TTC549 (cell line): ENCODE data around the gene MMS19.
"Not testable (repeated sequence)": the region's sequence is repeated elsewhere in the genome, so short reads cannot be mapped to it uniquely, and the experiment has no call there.

Source experiments
- FAIRE-seq: peaks from 2 replicates; lab custom pipeline; 2012; peaks lifted over from hg19 to GRCh38; lab: Jason Lieb, UNC

Gene MMS19

DNA sequence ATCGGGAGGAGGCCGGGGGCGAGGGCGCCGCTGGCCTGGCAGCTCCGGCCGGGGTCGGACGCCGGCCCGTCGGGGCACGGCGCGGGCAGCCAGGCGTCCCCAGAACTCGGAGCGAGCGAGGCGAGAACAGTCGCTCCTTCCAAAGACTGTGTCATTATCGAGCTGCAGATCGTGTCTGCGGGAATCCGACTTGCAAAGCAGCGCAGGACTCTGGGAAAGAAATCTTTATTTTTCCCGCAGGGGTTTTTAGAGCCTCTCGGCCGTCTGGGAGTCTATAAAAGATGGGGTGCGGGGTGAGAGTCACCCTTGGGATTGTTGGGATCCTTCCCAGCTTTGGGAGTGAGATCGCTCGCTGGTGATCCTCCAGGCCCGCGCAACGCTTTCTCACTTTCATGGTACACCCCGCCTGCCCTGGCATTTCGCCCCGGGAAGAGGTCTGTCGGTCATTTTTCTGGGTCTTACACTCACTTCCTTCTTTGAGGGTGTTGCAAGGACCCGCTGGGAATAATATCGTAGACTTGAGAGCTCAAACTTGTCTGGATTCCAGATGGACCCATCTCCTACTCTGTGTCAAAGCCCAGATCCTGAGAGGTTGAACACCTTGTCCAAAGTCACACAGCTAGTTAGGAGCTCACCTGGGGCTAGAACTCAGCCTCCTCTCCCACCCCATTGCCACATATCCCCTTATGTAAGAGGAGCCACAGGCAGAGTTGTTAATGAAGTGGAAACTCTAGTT, 1.5 kb upstream of the MMS19 start:
- no peak for FAIRE-seq

DNA sequence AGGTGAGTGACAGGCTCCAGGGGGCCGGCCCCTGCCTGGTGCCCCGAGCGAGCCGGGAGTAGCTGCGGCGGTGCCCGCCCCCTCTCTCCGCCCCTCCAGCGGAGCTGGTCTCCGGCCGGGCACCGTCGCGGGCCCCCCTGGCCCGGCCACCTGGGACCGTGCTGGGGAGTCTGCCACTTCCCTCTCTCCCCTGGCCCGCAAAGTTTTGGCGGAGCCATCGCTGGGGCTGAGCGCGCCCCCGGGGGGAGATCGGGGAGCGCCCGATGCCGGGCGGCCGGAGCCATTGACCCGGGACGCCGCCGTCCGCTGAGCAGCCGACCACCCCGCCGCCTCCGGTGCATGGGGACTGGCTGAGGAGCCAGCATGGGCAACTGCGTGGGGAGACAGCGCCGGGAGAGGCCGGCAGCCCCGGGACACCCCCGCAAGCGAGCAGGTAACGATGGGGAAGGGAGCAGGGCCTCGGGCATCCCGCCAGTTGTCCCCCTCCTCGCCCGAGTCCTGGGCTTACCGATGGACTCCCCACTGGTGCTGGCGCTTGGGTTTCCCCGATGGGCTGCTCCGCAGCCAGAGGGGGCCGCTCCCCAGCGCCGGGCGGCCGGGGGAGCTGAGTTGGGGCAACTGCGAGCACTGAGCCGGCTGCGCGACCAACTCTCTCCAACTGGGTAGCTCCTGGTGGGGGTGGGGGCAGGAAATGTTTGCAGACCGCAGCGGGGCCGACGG, 779 bp upstream of the MMS19 start, which contains the start of gene UBTD1:
UBTD1 (plus strand) TSS at position 84 of the 720 bp plus-strand sequence; CDS start at position 364, 280 bp downstream.
- no peak for FAIRE-seq

DNA sequence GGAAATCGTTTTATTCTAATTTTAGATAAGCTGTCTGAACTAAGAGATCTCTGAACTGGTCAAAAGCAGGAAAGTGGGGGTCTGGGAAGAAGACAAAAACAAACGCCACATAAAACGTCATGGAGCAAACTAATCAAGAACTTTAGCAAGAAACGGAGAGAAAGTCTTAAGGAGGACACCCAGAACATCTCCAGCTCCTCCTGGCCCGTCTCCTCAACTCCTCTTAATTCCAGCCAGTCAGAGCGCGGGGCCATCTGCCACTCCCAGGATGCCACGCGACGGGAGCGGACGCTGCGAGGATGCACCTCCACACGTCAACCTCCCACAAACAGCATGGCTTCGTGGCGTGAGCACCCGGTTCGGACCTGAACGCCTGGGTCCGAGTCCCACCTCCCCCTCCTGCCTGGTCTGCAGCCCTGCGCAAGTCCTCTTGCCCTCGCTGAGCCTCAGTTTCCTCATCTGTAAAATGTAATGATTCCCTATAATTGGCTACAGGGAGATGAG, 598 bp downstream of the MMS19 start:
- no peak for FAIRE-seq

DNA sequence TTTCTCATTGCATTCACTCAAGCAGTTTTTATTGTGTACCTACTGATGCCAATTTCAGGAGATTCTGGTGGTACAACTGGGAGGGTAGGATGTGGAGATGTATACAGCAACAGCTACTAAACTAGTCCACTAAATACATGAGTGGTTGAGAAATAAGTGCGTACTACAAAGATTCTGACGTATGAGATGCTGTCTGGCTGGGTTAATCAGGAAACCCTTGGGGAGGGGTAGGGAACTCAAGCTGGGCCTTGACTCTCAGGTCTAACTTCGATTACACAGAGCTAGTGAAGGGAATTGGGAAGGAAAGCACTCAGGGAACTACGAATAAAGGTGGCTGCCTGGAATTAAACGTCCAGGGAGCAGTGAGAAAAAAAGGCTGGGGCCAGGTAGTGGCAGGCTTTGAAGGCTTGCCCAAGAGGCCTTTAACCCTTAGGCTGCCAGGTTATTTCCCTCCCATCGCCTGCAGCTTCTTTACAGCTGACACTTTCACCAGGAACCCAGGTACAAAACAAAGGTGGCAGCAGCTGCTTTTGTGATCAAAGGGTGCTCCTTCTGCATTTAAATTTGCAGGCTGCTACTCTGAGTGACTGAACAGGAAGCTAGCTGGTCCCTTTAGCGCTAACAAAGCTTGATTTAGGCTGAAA, 3.2 kb downstream of the MMS19 start:
- no peak for FAIRE-seq

DNA sequence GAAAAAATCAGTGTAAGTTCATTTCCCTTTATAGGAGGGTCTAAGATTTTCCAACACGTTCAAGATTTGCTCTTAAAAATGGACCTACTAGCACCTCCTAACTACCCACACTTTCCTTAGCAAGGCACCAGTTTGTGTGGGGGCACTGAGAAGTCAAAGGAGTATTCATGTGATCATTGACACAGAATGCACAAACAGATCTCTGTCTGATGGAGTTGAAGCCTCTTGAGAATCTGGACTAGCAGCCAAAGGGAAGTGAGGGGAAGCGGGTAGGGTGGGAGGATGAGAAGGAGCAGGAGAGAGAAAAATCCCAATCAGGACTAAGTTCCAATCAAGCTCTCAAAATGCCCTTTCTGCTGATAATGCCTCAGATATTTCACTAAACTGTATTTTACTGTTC, 4.1 kb downstream of the MMS19 start:
- no peak for FAIRE-seq

DNA sequence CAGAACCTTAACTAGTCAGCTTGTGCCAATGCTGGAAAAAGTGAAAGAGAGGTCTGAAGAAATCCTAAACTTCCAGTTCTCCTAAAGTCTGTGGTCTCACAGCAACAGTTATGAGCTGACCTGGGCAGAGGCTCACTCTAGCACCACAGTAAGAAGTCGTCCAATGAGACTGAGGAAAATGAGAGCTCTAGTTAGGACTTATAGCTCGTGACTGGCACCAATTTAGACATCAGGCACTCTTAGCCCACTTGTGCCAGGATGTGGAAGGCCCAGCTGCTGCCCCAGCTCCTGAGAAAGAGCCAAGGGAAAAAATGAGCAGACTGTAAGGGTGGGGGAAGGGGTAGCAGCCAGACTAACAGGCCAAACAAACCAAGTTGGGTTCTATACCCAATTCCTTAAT, 7.6 kb downstream of the MMS19 start:
- FAIRE-seq = no peak

DNA sequence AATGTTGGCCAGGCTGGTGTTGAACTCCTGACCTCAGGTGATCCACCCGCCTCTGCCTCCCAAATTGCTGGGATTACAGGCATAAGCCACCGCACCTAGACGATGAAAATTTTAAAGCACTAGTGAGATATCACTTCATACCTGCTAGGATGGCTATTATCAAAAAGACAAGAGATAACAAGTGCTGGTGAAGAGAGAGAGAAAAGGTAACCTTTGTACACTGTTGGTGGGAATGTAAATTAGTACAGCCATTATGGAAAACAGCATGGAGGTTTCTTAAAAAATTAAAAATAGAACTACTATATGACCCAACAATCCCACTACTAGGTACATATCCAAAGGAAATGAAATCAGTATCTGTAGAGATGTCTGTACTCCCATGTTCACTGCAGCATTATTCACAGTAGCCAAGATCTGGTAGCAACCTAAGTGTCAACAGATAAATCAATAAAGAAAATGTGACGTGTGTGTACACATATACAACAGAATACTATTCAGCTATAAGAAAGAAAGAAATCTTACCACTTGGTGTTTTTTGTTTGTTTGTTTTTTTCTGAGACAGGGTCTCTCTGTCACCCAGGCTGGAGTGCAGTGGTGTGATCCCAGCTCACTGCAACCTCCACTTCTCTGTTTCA, 12.5 kb downstream of the MMS19 start:
- no peak for FAIRE-seq

DNA sequence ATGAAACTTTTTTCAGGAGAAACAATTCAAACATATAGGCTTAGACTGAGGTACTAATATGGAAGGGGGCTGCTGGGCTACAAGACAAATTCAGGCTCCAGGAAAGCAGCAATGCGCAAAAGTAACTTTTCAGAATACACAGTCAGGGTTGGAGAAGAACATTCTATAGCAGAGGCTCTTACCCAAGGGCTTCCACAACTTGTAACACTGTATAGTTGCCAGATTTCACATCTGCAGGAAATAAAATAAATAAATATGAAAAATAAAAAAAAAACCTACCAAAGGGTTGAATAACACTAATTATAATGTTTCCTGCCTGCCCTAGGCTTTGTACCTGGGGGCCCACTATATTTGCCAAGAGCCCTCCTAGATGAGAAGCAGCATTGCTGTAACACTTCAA, 14.3 kb downstream of the MMS19 start:
- no peak for FAIRE-seq

DNA sequence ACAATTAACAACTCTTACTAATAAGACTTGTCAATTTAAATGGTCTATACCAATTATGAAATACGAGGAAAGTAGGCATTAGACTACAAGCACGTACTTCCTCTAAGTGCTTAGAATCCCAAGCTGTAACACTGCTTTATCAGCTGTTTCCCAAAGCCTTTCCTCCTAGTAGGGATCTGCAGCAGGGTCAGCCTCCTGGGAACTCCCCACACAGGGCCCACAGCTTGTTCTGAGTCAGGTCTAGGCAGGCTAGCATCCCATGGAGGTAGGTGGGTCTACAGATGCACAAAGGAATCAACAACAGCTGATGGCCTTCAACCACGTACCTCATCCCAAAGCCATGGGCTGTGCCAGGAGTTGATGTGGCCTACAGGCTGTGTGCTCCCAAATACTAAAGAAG, 14.7 kb downstream of the MMS19 start:
- no peak for FAIRE-seq

DNA sequence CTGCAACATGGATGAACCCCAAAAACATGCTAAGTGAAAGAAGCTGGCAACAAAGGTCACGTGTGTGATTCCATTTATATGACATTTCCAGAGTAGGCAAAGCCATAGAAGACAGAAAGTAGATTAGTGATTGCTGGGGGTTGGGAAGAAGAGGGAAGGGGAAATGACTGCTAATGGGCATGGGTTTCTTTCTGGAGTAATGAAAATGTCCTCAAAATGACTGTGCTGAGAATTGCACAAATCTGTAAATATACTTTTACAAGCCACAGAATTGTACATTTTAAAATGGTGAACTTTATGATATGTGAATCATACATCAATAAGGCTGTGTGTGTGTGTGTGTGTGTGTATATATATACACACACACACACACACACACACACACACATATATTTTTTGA, 15.8 kb downstream of the MMS19 start:
- no peak for FAIRE-seq

DNA sequence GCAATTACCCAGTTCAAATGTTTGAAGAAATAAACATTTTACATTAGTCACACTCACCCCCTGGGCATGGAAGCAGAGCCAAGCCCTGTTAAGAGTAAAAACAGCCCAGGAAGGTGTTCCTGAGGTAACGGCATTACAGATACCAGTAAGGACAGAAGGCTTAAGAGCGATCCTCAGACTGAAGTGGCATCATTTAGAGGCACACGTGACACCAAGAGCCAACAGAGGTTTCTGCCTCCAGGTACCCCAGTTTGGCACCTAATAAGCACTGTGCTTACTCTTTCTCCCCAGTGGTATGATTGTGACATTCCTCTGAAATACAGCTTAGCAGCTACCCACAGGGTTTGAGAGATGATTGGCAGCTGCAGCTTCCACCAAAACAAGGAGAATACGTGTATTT, 17.2 kb downstream of the MMS19 start:
- FAIRE-seq = no peak

DNA sequence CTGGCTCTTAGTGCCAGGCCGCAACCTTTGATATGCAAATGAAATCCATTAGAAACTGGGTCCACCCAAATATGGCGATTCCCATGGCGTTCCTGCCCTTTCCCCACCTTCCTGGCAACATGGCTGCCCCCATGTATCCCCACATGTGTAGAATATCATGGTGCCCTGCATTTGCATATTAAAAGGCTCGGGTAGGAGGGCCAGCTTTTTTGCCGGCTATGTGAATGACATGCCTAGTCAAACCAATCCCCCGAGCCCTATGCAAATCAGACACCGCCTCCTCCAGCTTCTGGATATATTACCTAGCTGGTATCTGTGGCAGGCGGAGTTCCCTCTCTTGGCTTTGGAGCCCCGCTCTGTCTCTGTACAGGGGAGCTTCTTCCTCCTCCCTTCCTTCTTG, 18.3 kb downstream of the MMS19 start:
- no peak for FAIRE-seq

DNA sequence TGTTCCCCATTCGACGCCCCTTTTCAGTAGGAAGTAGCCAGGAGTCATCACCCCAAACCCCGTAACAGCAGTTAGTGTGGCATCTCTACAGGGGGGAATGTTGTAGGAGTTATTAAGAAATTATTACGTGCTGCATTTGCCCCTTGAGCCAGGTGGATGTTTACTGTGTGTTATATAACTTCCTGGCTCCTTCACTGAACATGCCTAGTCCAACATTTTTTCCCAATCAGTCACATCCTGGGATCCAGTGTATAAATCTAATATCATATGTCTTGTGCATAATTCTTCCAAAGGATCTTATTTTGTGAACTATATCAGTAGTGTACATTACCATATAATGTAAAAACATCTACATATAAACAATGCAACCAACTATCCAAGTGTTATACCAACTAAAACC, 18.8 kb downstream of the MMS19 start:
- FAIRE-seq = not testable (repeated sequence)

DNA sequence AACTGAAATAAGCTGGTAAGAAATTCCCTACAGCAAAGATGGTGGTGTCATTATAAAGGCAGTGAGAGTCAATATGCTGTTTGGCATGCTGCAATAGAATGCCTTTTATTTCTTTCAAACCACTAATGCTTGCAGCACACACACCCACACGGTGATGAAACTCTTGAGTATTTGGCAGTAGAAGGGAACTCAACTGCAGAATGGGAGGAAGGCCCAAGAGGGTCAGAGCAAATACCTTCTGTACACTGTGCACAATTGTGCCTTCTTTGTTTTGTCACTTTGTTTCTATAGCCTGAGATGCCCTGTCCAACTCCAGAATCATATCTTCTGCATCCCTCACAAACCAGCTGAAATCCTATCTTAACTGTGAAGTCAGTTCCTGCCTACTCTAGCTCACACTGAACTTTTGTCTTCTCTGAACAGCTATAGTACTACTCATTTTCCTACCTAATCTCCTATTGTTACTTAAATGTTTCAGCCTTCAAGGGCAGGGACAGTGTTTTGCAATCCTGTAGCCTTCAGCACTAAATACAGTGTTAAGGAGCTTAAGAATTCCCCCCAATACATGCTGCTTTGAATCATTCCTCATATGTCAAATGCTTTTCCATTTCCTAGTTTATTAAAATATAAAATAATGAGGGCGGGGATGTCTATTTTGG, 22.2 kb downstream of the MMS19 start:
- no peak for FAIRE-seq

DNA sequence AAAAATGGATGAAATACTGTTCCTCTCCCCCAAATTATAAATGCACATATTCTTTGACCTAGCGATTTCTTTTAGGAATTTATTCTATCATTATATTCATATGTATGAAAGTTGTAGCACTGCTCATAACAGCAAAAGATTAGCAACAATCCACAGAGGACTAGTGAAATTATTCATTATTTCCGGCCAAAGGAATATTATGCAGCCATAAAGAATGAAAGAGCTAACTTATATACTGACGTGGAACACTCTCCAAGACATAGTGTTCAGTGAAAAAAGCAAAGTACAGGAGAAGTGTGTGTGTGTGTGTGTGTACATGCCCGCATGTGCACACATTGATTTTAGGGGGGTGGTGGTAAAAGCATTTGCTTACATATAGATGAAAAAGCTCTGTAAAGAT, 23.3 kb downstream of the MMS19 start:
- no peak for FAIRE-seq

DNA sequence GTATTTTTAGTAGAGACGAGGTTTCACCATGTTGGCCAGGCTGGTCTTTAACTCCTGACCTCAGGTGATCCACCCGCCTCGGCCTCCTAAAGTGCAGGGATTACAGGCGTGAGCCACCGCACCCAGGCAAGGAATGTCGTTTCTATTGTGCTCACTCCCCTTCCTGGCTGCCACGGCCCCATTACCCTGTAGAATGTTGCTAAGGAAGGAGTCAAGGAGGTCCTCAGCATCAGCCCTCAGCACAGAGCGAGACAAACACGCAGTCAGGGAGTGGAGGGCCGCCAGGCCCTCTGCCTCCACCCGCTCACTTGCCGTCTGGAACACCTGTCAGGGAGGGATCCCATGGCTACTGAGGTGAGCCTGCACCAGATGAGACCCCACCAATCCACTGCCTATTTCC, 29.4 kb downstream of the MMS19 start:
- FAIRE-seq = not testable (repeated sequence)

DNA sequence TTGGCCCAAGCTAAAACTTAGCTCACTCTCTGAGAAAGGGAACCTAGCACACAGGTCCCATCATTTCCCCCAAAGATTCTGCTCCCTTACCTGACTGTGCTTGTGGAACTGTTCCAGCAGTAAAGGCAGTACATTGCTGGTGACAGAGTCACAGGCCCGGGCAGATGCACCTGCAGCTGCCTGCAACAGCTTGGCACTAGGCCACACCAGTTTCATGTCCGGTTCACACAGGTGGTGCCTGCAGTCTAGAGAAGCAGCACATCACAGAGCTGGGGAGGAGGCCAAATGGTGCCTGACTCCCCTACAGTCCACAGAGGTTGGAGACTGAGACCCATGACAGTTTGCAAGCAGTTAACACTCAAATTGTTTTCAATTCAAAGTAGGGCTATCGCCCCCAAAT, 30.1 kb downstream of the MMS19 start:
- FAIRE-seq = no peak

DNA sequence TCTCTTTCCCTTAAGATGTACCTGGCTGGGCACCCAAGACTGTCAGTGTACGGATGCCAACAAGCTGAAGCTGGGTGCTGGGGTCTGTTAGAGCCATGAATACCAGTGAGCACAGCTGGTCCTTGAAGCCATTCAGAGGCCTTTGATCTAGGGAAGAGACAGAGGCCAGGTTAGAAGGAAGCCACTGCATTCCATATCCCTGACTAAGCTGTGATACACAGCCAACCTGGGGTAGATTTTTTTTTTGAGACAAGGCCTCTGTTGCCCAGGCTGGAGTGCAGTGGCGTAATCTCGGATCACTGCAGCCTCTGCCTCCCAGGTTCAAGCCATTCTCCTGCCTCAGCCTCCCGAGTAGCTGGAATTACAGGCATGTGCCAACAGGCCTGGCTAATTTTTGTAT, 31.5 kb downstream of the MMS19 start:
- FAIRE-seq = no peak

DNA sequence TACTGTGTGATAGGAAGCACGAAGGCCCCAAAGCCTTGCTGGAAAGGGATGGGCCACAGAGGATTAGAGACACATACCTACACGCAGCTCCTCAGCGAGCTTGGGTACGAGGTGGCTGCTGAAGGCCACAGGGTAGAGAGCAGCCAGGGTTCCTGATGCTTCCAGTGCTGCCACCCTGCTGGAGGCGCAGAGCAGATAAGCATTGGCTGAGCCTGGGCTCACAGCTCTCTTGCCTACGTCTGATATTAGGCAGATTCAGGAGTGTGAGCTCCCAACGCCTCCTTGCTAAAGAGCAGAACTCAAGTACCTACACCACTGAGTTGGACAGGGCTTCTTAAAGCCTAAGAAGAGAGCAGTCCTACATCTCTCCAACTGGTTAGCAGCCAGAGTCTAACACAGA, 32.2 kb downstream of the MMS19 start:
- no peak for FAIRE-seq

DNA sequence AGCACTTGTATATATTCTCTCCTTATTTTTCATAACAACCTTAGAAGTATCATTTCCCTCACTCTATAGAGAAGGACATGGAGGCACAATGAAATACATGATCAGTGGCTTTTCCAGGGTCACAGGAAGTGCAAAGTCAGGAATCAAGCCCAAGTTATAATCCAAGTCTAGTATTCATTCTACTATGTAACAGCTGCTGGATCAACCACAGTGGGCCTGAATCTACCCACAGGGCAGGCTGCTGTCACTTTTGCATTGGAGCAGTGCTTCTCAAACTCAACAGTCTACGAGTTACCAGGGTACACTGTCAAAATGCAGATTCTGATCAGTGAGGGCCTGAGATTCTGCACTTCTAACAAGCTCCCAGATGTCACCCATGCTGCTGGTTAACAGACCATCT, 34.0 kb downstream of the MMS19 start:
- FAIRE-seq = no peak

DNA sequence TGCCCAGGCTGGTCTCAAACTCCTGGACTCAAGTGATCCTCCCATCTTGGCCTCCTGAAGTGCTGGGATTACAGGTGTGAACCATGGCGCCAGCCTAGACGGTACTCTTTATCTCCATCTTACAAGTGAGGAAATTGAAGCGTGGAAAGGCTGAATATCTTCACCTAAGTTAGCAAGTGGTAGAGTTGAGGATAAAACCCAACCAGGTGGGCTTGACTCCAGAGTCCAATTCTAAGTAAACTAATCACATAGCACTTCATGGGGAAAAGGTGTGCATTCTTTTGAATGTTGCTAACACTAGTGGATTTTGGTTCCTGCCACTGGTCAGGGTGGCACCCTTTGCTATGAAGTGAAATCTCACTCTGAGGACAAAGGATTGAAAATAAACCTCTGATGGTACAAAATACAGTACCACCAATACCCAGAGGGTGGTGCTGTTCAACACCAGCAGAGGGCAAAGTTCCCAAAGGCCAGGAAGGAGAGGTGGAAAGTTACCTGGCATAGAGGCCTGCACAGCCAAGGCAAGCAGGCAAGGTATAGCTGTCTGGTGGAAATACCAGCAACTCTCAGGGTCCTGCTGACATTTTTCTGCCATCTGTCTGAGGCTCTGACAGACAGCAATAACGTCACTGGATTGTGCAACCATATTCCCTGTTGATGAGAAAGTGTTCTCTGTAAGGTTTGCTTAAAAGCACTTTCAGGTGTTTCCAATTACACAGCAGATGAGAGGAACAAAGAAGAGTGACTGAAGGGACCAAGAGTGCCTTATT, 34.7 kb downstream of the MMS19 start:
- FAIRE-seq = no peak
